Left ventricle myocardium superior (tissue), 1 donor: Measurements from ENCODE around the gene IL17B. TPM values are rescaled to one million over a fixed set of nuclear protein-coding genes. Genes with fewer than 3 reads are reported as not detected.
A peak's percentile ranks its signal among the peaks of the same experiment; 100 is the strongest.

Experiments
- ATAC-seq: fragments of 200-7000 bp; cut with Tn5 transposase; one replicate; pipeline ENCODE4 v1.9.1; 2020; ENCODE audit warnings: mild to moderate bottlenecking, moderate library complexity
- DNase-seq: peaks from one replicate; pipeline ENCODE4 v3.0.0-alpha.2; 2020
- intact Hi-C: fragments of 100-400 bp; cut with micrococcal nuclease; formaldehyde crosslinking; loops from one replicate; pipeline ENCODE4 v1.11.0; 2022
- total RNA-seq: library from RNA; stranded (reverse); fragmentation: NEBNext Ultra II Directional; extraction: Animal tissue kit (Norgen Biotek cat#: 25700); gene quantifications from one replicate; pipeline ENCODE4 v1.2.1, GENCODE V29; 2021
- donor health status: DM: no; HTN: yes; CAD: no; lungs with severe emphysema.

The IL17B gene
- total RNA-seq, 1 donor from 2014 or later: not detected

DNA sequence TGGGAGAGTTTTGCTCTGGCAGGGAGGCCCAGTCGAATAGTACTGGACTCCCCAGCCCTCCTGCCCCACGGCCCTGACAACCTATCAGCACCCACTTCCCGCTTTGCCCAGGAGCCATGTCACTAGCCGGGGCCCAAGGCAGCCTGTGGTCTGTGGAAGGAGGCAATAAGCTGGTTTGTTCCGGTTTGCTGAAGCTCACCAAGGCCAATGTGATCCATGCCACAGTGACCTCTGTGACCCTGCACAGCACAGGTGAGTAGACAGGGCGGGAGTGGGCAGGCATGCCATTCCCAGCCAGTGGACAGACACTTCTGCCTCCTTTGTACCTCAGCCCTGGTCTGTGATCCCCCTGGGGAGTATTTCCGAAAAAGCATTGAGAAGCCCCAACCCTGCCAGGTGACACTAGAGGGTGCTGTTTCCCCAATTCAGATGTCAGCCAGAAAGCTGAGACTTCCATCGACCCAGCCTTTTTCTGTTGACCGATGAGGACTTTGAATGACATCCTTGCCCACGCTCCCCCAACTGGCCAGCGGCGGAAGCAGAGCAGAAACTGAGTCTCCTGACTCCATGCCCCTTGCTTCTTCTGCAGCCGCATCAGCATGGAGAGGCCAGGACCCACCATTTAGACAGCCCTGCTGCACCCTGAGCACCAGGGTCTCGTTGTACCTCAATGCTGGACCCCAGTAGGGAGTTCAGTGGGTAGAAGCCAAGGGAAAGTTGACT is 11.7 kb downstream of the IL17B start:
- peak; percentile 52 for ATAC-seq
- intact Hi-C loops: loop anchor here (10.0 kb wide), 1 partner anchor 103 kb away; no protein-coding TSS in a partner anchor
- DNase-seq: no peak

DNA sequence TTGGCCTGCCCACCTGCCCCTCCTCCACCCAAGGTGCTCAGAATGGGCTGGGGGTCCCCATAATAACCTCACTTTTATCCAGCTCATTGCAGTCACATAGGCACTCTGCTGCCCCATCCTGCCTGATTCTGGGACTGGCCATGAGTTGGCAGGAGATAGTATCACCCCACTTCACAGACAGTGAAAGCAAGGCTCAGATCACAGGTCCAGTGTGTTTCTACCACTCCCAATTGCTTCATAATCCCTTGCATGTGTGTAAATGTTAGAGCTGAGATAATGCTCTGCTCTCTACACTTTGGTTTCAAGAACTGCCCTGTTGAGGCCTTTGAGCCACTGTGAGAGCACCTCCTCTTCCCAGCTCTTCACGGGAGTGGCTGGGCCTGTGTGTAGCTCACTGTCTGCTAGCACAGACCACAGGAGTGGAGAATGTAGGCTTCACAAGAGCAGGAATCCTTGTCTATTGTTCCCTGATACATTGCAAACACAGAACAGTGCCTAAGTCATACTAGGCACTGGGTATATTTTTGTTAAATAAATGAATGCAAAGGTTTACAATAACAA is 12.8 kb downstream of the IL17B start:
- intact Hi-C loops: loop anchor here (10.0 kb wide), 1 partner anchor 101 kb away; no protein-coding TSS in a partner anchor
- ATAC-seq: no peak
- no peak for DNase-seq

- intact Hi-C loops: loop anchor here (10.0 kb wide), 1 partner anchor 101 kb away; no protein-coding TSS in a partner anchor
Measured at GRCh38 chr5:149365418-149365817, 13.7 kb downstream of the IL17B start.

DNA sequence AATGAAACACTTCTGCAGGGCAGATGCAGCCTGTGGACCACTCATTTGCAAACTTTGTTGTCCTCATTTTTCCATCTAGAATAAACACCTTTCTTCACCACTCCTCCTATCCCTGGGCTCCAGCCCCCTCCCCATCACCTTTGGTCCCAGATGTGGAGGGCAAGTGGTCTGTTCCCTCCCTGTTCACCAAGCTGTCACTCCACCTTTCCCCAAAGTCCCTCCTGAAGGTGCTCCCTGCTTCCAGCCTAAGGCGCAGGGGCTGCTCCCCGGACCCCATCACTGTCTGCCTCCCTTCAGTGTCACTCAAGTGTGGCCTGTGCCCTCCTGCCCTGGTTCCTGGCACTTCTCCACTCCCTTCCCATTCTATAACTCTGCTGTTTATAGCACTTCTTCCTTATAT is 14.4 kb downstream of the IL17B start:
- DNase-seq (no peak), ATAC-seq (no peak)
- intact Hi-C loops: loop anchor here (10.0 kb wide), 1 partner anchor 100 kb away; no protein-coding TSS in a partner anchor

More at GRCh38 chr5:149365418-149365817, 13.7 kb downstream of the IL17B start:
- DNase-seq (no peak), ATAC-seq (no peak)

GRCh38 chr5:149363936-149364335 is 15.2 kb downstream of the IL17B start:
- DNase-seq (no peak), ATAC-seq (no peak)
- intact Hi-C loops: loop anchor here (10.0 kb wide), 1 partner anchor 99 kb away; no protein-coding TSS in a partner anchor

- intact Hi-C loops: loop anchor here (10.0 kb wide), 1 partner anchor 99 kb away; no protein-coding TSS in a partner anchor
- ATAC-seq (no peak), DNase-seq (no peak)
Measured at GRCh38 chr5:149363358-149363757, 15.7 kb downstream of the IL17B start.

GRCh38 chr5:149362541-149362940 is 16.6 kb downstream of the IL17B start:
- ATAC-seq (no peak), DNase-seq (no peak)
- intact Hi-C loops: loop anchor here (10.0 kb wide), 1 partner anchor 98 kb away; no protein-coding TSS in a partner anchor

DNA sequence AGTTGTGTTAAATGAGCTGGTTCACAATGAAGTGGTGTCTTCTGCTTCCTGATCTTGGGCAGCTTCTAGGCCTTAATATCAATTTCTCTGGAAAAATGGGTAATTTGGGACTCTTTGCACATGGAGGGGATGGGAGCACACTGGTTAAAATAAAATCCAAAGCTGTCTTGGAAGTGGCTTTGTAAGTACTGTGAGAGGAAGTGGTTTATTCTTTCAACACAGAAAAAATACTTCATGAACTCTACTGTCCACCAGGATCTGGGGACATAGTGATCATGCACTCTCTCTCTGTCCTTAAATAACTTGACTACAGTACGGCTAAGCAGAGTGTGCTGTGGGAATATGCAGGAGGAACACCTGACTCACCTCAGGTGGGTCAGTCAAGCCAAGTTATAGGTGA is 18.8 kb downstream of the IL17B start:
- DNase-seq (no peak), ATAC-seq (no peak)
- intact Hi-C loops: loop anchor here (10.0 kb wide), 1 partner anchor 95 kb away; no protein-coding TSS in a partner anchor

DNA sequence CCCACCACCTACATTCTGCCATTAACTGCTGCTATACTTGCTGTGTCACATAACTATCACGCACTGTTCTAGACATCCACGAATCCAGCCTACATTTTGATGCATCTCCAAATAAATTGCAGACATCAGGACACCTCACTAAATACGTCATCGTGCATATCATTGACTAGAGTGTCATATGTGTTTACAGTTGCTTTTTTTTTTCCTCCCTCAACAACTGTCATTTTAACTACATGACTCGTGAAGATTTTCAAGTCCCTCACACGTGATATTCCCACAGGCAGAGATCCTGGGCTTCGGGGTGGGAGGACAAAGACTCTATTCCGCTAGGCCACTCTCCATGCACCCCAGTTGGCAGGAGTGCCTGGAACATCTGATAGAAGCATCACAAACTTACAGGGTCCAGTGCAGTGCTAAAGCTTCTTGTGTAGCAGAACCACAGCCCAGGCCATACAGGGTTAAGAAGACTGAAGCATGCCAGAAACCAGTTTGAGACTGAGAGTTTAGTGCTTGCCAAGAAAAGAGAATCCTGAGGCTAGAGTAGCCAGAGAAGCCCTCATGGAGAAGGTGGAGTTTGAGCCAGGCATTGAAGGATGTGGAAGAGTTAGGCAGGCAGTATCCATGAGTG is 20.1 kb downstream of the IL17B start:
- ATAC-seq (no peak), DNase-seq (no peak)
- intact Hi-C loops: no loop called here

GRCh38 chr5:149358294-149358651 is 20.8 kb downstream of the IL17B start:
- ATAC-seq (peak; percentile 49), DNase-seq (peak; percentile 63)
- intact Hi-C loops: no loop called here

DNA sequence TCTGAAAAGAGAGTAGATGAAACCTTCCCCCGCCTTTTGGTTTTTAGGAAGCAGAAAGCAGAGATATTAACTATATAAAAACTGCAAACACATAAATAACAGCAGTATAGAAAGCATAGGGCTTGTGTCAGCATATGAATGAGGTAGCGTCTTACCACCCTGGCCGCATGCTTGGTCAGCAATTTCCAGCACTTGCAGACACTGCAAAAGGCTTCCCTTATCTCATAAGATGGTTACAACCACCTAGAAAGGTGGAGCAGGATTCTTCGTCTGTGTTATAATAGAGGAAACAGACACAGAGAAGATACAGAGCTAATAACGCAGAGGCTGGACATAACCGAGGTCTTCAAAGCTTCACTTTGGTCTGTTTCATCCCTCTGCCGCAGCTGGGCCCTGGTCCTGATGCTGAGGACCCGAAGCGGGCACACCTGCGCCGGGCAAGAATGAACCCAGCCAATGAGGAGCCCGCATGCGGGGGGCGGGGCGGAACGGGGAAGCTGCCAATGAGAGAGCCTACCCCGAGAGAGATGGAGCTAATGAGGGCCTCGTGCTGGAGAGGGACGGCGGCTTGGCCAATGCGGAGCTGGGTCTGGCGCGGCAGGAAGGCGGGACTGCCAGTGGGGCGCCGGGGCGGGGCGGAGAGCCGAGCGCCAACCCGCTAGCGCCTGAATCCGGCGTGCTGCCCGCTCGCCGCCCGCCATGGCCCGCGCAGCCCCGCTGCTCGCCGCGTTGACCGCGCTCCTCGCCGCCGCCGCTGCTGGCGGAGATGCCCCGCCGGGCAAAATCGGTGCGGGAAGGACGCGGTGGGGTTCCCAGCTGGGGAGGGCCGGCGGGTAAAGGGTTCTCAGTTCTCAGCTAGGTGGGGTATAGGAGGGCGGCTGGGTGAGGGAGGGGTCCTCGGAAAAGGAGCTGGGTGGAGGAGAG is 21.5 kb downstream of the IL17B start, which contains the start of gene PCYOX1L:
PCYOX1L (plus strand) TSS at position 677 of the 924 bp plus-strand sequence; CDS start at position 700, 23 bp downstream.
- intact Hi-C loops: no loop called here
- DNase-seq (peak; percentile 99), ATAC-seq (peak; percentile 100)

- no peak for DNase-seq
- intact Hi-C loops: no loop called here
- no peak for ATAC-seq
Measured at GRCh38 chr5:149356391-149356790, 22.7 kb downstream of the IL17B start.

DNA sequence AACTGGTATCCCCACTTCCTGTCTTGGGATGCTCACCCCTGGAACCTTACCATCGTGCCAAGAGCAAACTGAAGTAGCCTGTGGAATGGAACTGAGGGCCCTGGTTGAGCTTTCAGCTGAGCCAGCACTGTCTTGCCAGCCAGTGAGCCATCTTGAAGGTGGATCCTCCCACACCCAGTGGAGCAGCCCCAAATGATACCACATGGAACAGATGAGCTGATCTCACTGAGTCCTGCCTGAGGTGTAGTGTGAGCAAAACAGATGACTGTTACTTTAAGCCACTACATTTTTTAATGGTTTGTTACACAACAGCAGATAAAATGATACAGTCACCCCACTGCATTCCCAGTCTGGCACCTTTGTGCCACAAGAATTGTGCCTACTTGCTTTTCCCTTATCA is 23.4 kb downstream of the IL17B start:
- intact Hi-C loops: no loop called here
- DNase-seq: no peak
- ATAC-seq: no peak

- no peak for ATAC-seq
- no peak for DNase-seq
- intact Hi-C loops: no loop called here
Measured at GRCh38 chr5:149353911-149354310, 25.2 kb downstream of the IL17B start.

DNA sequence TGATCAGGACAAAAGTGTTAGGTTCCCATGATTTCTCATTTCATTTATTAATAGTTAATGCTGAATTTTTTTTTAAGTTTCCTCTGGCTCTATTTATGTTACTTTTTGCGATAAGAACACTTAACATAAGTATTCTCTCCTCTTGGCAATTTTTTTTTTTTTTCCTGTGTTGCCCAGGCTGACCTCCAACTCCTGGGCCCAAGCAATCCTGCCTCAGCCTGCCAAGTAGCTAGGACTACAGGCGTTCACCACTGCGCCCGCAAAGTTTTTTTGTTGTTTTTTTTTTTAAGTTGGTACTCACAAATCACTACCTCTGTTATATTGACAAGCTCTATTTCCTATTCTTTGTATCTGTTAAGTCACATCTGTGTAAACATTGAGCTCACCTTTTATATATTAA is 26.9 kb downstream of the IL17B start:
- intact Hi-C loops: no loop called here
- ATAC-seq (peak; percentile 69), DNase-seq (no peak)

GRCh38 chr5:149349382-149349781 is 29.7 kb downstream of the IL17B start:
- ATAC-seq (no peak), DNase-seq (no peak)
- intact Hi-C loops: no loop called here

DNA sequence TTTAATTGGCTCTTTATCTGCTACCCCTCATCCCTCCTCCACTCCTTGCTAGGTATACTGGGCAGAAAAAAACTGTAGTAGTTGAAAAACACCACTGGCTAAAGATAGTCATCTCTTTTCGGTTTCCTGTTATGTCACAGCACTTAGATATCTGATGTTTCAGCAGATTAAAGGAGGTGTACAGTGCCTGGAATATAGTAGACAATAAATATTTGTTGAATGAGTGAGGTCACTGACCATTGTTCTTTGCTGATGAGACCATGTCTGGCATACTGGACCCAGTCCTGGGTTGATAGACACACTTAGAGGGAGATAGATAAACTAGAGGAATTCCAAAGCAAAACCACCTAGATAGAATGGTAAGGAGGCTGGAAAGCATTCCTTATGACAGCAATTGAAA is 30.6 kb downstream of the IL17B start:
- DNase-seq (no peak), ATAC-seq (no peak)
- intact Hi-C loops: no loop called here

DNA sequence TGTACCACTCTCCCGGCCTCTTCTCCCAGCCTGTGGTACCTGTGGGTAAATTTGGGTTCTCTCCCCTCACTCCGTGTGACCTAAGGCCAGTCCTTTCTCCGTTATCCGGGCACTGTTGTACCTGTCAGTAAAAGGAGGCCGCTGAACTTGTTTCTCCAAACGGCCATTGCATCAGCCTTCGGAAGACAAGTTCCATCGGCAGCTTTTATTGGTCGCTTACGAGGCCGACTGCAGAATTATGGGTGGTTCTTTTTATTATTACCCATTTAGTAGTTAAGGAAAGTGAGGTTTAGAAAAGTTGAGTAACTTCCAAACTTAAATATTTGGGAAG is 33.2 kb downstream of the IL17B start:
- intact Hi-C loops: no loop called here

More for the DNA sequence above, 33.2 kb downstream of the IL17B start:
- DNase-seq (no peak), ATAC-seq (peak; percentile 1)
